Bronchial epithelial cell (primary cell): ENCODE measurements around the gene TLL2. TPM values are rescaled to one million over a fixed set of nuclear protein-coding genes. Genes with fewer than 3 reads are reported as not detected.

Experiments used
- DNase-seq: peaks from one replicate; pipeline ENCODE4 v3.0.0-alpha.2; 2010; ENCODE audit warnings: low read depth
- FAIRE-seq: peaks from 2 replicates; lab custom pipeline; 2011; peaks lifted over from hg19 to GRCh38; lab: Jason Lieb, UNC
- H3K27me3 ChIP-seq: 2 replicates; pipeline ENCODE4 v1.5.1; 2011; ENCODE audit warnings: low read length; ENCODE audit not compliant: control insufficient read depth, insufficient read depth
- H3K36me3 ChIP-seq: 2 replicates; pipeline ENCODE4 v1.5.1; 2011; ENCODE audit warnings: low read length; ENCODE audit not compliant: control insufficient read depth, insufficient read depth
- H3K4me3 ChIP-seq: 2 replicates; pipeline ENCODE4 v1.5.1; 2011; ENCODE audit warnings: mild to moderate bottlenecking, low read depth, low read length, control low read depth
- CTCF ChIP-seq: IDR thresholded peaks from 2 replicates; pipeline ENCODE4 v1.5.1; 2011; ENCODE audit warnings: mild to moderate bottlenecking, moderate library complexity, low read length, control low read depth, inconsistent platforms; ENCODE audit not compliant: insufficient read depth, severe bottlenecking
- total RNA-seq: library from RNA; depleted of rRNA; stranded (reverse); fragments of >200 nt; gene quantifications from 2 replicates; pipeline ENCODE4 v1.2.1, GENCODE V29; 2014

Gene TLL2
- total RNA-seq, 1 donor from 2014 or later: 0.26 TPM

DNA sequence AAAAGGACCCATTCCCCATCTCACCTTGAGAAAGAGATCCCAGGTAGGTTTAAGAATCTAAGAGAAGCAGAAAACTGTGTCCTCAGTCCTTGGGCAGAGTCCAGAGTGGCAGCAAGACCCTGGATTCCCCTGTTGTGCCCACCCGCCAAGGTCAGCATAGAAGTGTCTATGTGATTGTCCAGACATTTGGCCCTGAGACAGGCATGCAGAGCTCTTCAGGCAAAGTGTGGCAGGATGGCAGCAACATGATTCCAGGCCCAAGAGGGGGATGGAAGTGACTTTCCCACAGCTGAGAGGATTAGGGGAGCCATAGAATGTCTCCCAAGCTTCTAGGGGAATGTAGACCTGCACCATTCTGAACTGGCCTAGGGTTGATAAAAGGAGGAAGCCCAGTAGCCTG lies 115.8 kb downstream of the TLL2 start:
- TF ChIP-seq CTCF: no peak
- no peak for FAIRE-seq
- Histone ChIP-seq H3K36me3 (no peaks in the 10 kb centered on the region), H3K27me3 (peaks cover 5% of the 10 kb centered on the region), H3K4me3 (no peak overlapping the region)
- no peak for DNase-seq

DNA sequence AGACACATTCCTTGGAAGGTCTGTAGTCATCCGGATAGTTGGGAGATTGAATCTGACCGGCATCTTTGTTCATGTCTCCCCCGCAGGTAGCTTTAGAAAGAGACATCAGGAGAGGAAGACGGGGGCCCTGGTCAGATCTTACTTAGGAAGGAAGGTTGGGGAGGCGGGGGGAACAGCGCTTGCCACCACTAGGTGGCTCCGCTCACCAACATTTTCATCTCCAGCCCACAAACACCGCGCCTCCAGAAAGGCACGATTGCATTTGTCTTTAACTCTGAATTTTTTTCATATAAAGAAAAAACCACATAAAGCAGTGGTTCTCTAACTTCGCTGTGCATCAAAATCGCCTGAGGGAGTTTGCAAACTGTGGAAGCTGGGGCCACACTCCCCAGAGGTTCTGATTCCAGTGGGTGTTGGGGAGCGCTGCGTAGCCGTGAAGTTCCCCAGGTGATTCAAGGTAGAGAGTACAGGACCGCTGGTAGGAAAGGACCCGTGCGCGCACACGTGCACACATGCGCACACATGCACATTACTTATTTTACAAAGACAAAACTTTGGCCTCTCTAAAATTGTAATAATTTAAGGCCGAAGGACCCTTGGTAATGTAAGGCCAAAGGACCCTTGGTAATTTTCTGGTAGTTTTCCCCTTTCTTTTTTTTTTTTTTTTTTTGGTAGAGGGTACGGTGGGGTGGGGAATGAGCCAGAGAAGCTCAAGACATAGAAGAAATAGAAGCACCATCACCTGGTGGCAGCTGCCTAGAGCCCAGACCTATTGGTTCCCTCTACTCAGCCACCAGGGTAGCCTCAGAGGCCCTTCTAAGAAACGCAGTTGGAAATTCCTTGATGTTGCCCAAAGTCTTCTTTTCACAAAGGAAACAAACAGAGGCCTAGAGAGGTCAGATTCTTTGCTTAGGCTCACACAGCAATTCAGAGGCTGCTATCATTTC lies 117.5 kb downstream of the TLL2 start:
- peak; percentile 64 for DNase-seq
- no peaks in the 10 kb centered on the region for H3K36me3 ChIP-seq
- H3K27me3 ChIP-seq: peaks cover 6% of the 10 kb centered on the region
- FAIRE-seq: no peak
- peak overlapping the region; percentile 0 for H3K4me3 ChIP-seq
- peak; percentile 95 for TF ChIP-seq CTCF

- no peak for TF ChIP-seq CTCF
- peaks cover 6% of the 10 kb centered on the region for H3K27me3 ChIP-seq
- DNase-seq: no peak
- no peak overlapping the region for H3K4me3 ChIP-seq
- peak; percentile 58 for FAIRE-seq
- no peaks in the 10 kb centered on the region for H3K36me3 ChIP-seq
Measured at GRCh38 chr10:96390460-96390864, 123.3 kb downstream of the TLL2 start.

DNA sequence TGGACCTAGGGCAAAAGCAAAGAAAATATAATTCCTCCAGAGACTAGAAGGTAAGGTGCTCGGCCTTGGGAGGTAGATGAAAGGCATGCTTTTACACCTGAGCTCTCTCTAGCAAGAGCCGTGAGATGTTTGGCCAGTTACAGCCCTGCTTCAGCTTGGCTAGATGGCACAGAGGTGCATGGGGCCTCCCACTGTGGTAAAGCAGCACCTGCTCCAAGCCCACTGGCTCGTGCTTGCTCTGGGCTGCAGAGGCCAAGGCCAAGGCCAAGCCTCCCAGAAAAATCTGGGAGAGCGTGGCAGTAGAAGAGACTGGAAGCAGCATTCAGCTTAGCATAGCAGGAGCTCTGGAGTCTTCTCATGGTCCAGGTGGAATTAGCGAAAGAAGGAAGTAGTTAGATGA lies 123.9 kb downstream of the TLL2 start:
- TF ChIP-seq CTCF: no peak
- Histone ChIP-seq H3K36me3 (no peaks in the 10 kb centered on the region), H3K4me3 (no peak overlapping the region), H3K27me3 (peaks cover 6% of the 10 kb centered on the region)
- no peak for FAIRE-seq
- no peak for DNase-seq

- H3K36me3 ChIP-seq: no peaks in the 10 kb centered on the region
- TF ChIP-seq CTCF: no peak
- peaks cover 3% of the 10 kb centered on the region for H3K27me3 ChIP-seq
- FAIRE-seq (no peak), DNase-seq (no peak)
- H3K4me3 ChIP-seq: no peak overlapping the region
Measured at GRCh38 chr10:96387601-96388000, 126.1 kb downstream of the TLL2 start.
